GM18519 (cell line): ENCODE results near the gene EXPH5.
"Not testable (repeated sequence)": the region's sequence is repeated elsewhere in the genome, so short reads cannot be mapped to it uniquely, and the experiment has no call there.

Source experiments
- ATAC-seq: cut with Tn5 transposase; IDR thresholded peaks from one replicate; pipeline ENCODE4 v1.9.1; 2021; ENCODE audit warnings: mild to moderate bottlenecking, moderate library complexity; ENCODE audit not compliant: unreplicated experiment, low FRiP score

EXPH5 gene

GRCh38 chr11:108593214-108593922 lies at the start of gene EXPH5:
TSS of gene EXPH5 (minus strand) at chr11:108593768. CDS start at chr11:108593536, 232 bp downstream.
- peak; percentile 84 for ATAC-seq

- ATAC-seq: not testable (repeated sequence)
Observed at GRCh38 chr11:108641752-108642151, 48.2 kb upstream of the EXPH5 start.

GRCh38 chr11:108639146-108639545 lies 45.6 kb upstream of the EXPH5 start:
- no peak for ATAC-seq

GRCh38 chr11:108636222-108636621 lies 42.7 kb upstream of the EXPH5 start:
- ATAC-seq: no peak

- no peak for ATAC-seq
Observed at GRCh38 chr11:108635106-108635505, 41.5 kb upstream of the EXPH5 start.

GRCh38 chr11:108632041-108632704 lies 38.6 kb upstream of the EXPH5 start:
- no peak for ATAC-seq

- ATAC-seq: no peak
Observed at GRCh38 chr11:108629274-108629673, 35.7 kb upstream of the EXPH5 start.

GRCh38 chr11:108628812-108629211 lies 35.2 kb upstream of the EXPH5 start:
- ATAC-seq: no peak

GRCh38 chr11:108628326-108628725 lies 34.8 kb upstream of the EXPH5 start:
- no peak for ATAC-seq

- ATAC-seq: no peak
Observed at GRCh38 chr11:108624196-108624925, 30.8 kb upstream of the EXPH5 start.

GRCh38 chr11:108622341-108622740 lies 28.8 kb upstream of the EXPH5 start:
- ATAC-seq: no peak

- peak; percentile 83 for ATAC-seq
Observed at GRCh38 chr11:108620958-108621772, 27.6 kb upstream of the EXPH5 start.

- ATAC-seq: no peak
Observed at GRCh38 chr11:108618529-108618928, 25.0 kb upstream of the EXPH5 start.

GRCh38 chr11:108617055-108617454 lies 23.5 kb upstream of the EXPH5 start:
- ATAC-seq: no peak

GRCh38 chr11:108616549-108616948 lies 23.0 kb upstream of the EXPH5 start:
- no peak for ATAC-seq

GRCh38 chr11:108614086-108614485 lies 20.5 kb upstream of the EXPH5 start:
- ATAC-seq: no peak

GRCh38 chr11:108609682-108610081 lies 16.1 kb upstream of the EXPH5 start:
- ATAC-seq: no peak

GRCh38 chr11:108608548-108608947 lies 15.0 kb upstream of the EXPH5 start:
- no peak for ATAC-seq

GRCh38 chr11:108606495-108607160 lies 13.1 kb upstream of the EXPH5 start:
- no peak for ATAC-seq

- no peak for ATAC-seq
Observed at GRCh38 chr11:108606070-108606469, 12.5 kb upstream of the EXPH5 start.
